H1 (cell line): ENCODE data around the gene LSM4. TPM values are rescaled to one million over a fixed set of nuclear protein-coding genes. Genes with fewer than 3 reads are reported as not detected.

Experiments used
- CTCF ChIA-PET: fragments of 300-600 bp; sonication (Branson Sonifier 250); formaldehyde crosslinking; loops from one replicate; lab custom pipeline; 2021; ENCODE audit not compliant: partially characterized antibody; lab: Charles Lee
- POLR2A ChIA-PET: fragments of 300-600 bp; sonication (Branson Sonifier 250); formaldehyde crosslinking; loops from one replicate; lab custom pipeline; 2021; ENCODE audit warnings: inconsistent platforms; ENCODE audit not compliant: partially characterized antibody; lab: Charles Lee
- DNase-seq, 2 experiments: peaks; one replicate each; pipeline versions ENCODE4 v3.0.0 to v3.0.0-alpha.2; 2010 to 2022; ENCODE audit warnings: low spot score in 2 of 2, low read depth in 1 of 2, mixed read lengths in 1 of 2
- FAIRE-seq: peaks from 2 replicates; lab custom pipeline; 2011; peaks lifted over from hg19 to GRCh38; lab: Jason Lieb, UNC
- H2AFZ ChIP-seq: 2 replicates; pipeline ENCODE4 v1.8.1; 2012; ENCODE audit warnings: low read length, inconsistent platforms
- H2AK5ac ChIP-seq: 2 replicates; pipeline ENCODE4 v1.6.1; 2013; ENCODE audit warnings: low read depth, low read length
- H2BK120ac ChIP-seq: replicated peaks from 2 replicates; pipeline ENCODE3; 2013; ENCODE audit warnings: low read depth, low read length, inconsistent platforms
- H2BK12ac ChIP-seq: 2 replicates; pipeline ENCODE4 v1.6.1; 2013; ENCODE audit warnings: low read depth, low read length
- H2BK15ac ChIP-seq: 2 replicates; pipeline ENCODE4 v1.6.1; 2013; ENCODE audit warnings: low read length
- H2BK20ac ChIP-seq: 2 replicates; pipeline ENCODE4 v1.6.1; 2013; ENCODE audit warnings: low read length
- H2BK5ac ChIP-seq: 2 replicates; pipeline ENCODE4 v1.6.1; 2013; ENCODE audit warnings: low read depth, low read length
- H3K14ac ChIP-seq: 2 replicates; pipeline ENCODE4 v1.6.1; 2013; ENCODE audit warnings: inconsistent platforms; ENCODE audit not compliant: insufficient read length
- H3K18ac ChIP-seq: 2 replicates; pipeline ENCODE4 v1.6.1; 2013; ENCODE audit warnings: low read length; ENCODE audit errors: extremely low read depth
- H3K23ac ChIP-seq: 2 replicates; pipeline ENCODE4 v1.6.1; 2013; ENCODE audit warnings: inconsistent platforms; ENCODE audit not compliant: insufficient read length
- H3K23me2 ChIP-seq: 2 replicates; pipeline ENCODE4 v1.6.1; 2013; ENCODE audit warnings: low read depth, low read length
- H3K27ac ChIP-seq: 2 replicates; pipeline ENCODE4 v1.6.1; 2011; ENCODE audit warnings: low read depth, low read length, inconsistent platforms
- H3K27me3 ChIP-seq, 4 experiments: replicated peaks in 1 of 4; 1 replicate in 1 of 4; 2 replicates in 3 of 4; pipeline versions ENCODE4 v1.6.1 to v1.8.1; 2011 to 2013; ENCODE audit warnings: low read length in 3 of 4, mild to moderate bottlenecking in 3 of 4, inconsistent platforms in 2 of 4, mixed read lengths in 2 of 4, moderate library complexity in 1 of 4; ENCODE audit not compliant: control insufficient read depth in 3 of 4, insufficient read depth in 3 of 4; ENCODE audit errors: extremely low read depth in 1 of 4
- H3K36me3 ChIP-seq, 4 experiments: 2 replicates each; pipeline versions ENCODE4 v1.6.1 to v1.8.1; 2011 to 2013; ENCODE audit warnings: mild to moderate bottlenecking in 4 of 4, low read length in 3 of 4, moderate library complexity in 2 of 4, control low read depth in 1 of 4, inconsistent platforms in 1 of 4; ENCODE audit not compliant: insufficient read depth in 4 of 4, control insufficient read depth in 2 of 4
- H3K4ac ChIP-seq: replicated peaks from 2 replicates; pipeline ENCODE3; 2013; ENCODE audit warnings: low read length, low read depth, mixed read lengths, inconsistent platforms; ENCODE audit not compliant: insufficient read length
- H3K4me1 ChIP-seq, 4 experiments: replicated peaks in 1 of 4; 1 replicate in 1 of 4; 2 replicates in 3 of 4; pipeline versions ENCODE4 v1.6.1 to v1.8.1; 2011 to 2013; ENCODE audit warnings: low read length in 3 of 4, inconsistent platforms in 2 of 4, mixed read lengths in 1 of 4; ENCODE audit not compliant: insufficient read depth in 4 of 4, control insufficient read depth in 3 of 4
- H3K4me2 ChIP-seq, 2 experiments: 2 replicates each; pipeline versions ENCODE4 v1.6.1 to v1.8.1; 2011 to 2013; ENCODE audit warnings: low read depth in 2 of 2, low read length in 2 of 2, control low read depth in 1 of 2, inconsistent platforms in 1 of 2, mild to moderate bottlenecking in 1 of 2; ENCODE audit not compliant: insufficient read depth in 1 of 2
- H3K4me3 ChIP-seq, 4 experiments: fragments of 200-600, 300-600 bp in 1 of 4; sonication (generic), shearing (Covaris generic), sonication (Bioruptor Twin) in 1 of 4; 2 replicates each; pipeline versions ENCODE4 v1.5.1 to v1.8.1; 2011 to 2016; ENCODE audit warnings: low read length in 4 of 4, low read depth in 3 of 4, control low read depth in 2 of 4, inconsistent platforms in 2 of 4, mild to moderate bottlenecking in 2 of 4, mixed read lengths in 1 of 4, moderate library complexity in 1 of 4; ENCODE audit not compliant: insufficient read depth in 2 of 4; ENCODE audit errors: extremely low read depth in 1 of 4
- H3K56ac ChIP-seq: replicated peaks from 2 replicates; pipeline ENCODE3; 2013; ENCODE audit warnings: low read depth, mild to moderate bottlenecking, mixed read lengths, low read length, inconsistent platforms; ENCODE audit not compliant: insufficient read length
- H3K79me1 ChIP-seq: 2 replicates; pipeline ENCODE4 v1.6.1; 2013; ENCODE audit warnings: low read depth, low read length, control low read depth
- H3K79me2 ChIP-seq, 2 experiments: 2 replicates each; pipeline versions ENCODE4 v1.6.1 to v1.8.1; 2012 to 2013; ENCODE audit warnings: low read length in 2 of 2, mild to moderate bottlenecking in 2 of 2, inconsistent platforms in 1 of 2; ENCODE audit not compliant: insufficient read depth in 2 of 2, control insufficient read depth in 1 of 2
- H3K9ac ChIP-seq, 4 experiments: replicated peaks in 1 of 4; 1 replicate in 1 of 4; 2 replicates in 3 of 4; pipeline versions ENCODE4 v1.6.1 to v1.8.1; 2011 to 2013; ENCODE audit warnings: low read depth in 3 of 4, low read length in 3 of 4, control low read depth in 2 of 4, mild to moderate bottlenecking in 2 of 4, moderate library complexity in 2 of 4, inconsistent platforms in 1 of 4; ENCODE audit errors: extremely low read depth in 1 of 4
- H3K9me3 ChIP-seq, 2 experiments: 2 replicates each; pipeline versions ENCODE4 v1.6.1 to v1.8.1; 2012 to 2013; ENCODE audit warnings: mild to moderate bottlenecking in 2 of 2, moderate library complexity in 2 of 2, control low read depth in 1 of 2, inconsistent platforms in 1 of 2, low read depth in 1 of 2, low read length in 1 of 2, mixed read lengths in 1 of 2; ENCODE audit not compliant: insufficient read depth in 2 of 2
- H4K20me1 ChIP-seq, 2 experiments: replicated peaks in 1 of 2; 2 replicates each; pipeline versions ENCODE3 to v1.8.1; 2011 to 2013; ENCODE audit warnings: inconsistent platforms in 2 of 2, low read length in 2 of 2, mild to moderate bottlenecking in 1 of 2; ENCODE audit not compliant: insufficient read depth in 2 of 2, control insufficient read depth in 1 of 2
- H4K5ac ChIP-seq: 2 replicates; pipeline ENCODE4 v1.6.1; 2013; ENCODE audit warnings: low read length, low read depth, mixed read lengths, inconsistent platforms; ENCODE audit not compliant: insufficient read length
- H4K8ac ChIP-seq: 2 replicates; pipeline ENCODE4 v1.8.0; 2013; ENCODE audit warnings: mild to moderate bottlenecking, moderate library complexity, low read length, inconsistent platforms; ENCODE audit not compliant: insufficient read depth; ENCODE audit errors: extremely low read depth
- H4K91ac ChIP-seq: replicated peaks from 2 replicates; pipeline ENCODE3; 2013; ENCODE audit warnings: low read length, mixed read lengths, inconsistent platforms; ENCODE audit not compliant: insufficient read length
- ASH2L ChIP-seq: fragments of 200-600, 300-600 bp; sonication (generic); IDR thresholded peaks from one replicate; pipeline ENCODE4 v1.7.1; 2017; ENCODE audit warnings: low read length
- ATF2 ChIP-seq: IDR thresholded peaks from 2 replicates; pipeline ENCODE4 v1.6.1; 2012; ENCODE audit warnings: low read length, inconsistent platforms
- CEBPB ChIP-seq: IDR thresholded peaks from 2 replicates; pipeline ENCODE4 v1.6.1; 2012; ENCODE audit warnings: low read depth, low read length
- CREB1 ChIP-seq: IDR thresholded peaks from 2 replicates; pipeline ENCODE4 v1.6.1; 2012; ENCODE audit warnings: inconsistent platforms
- FOSL1 ChIP-seq: IDR thresholded peaks from 2 replicates; pipeline ENCODE4 v1.6.1; 2011; ENCODE audit warnings: mild to moderate bottlenecking, low read depth, low read length, moderate library complexity; ENCODE audit not compliant: insufficient read depth
- GTF2F1 ChIP-seq: IDR thresholded peaks from 2 replicates; pipeline ENCODE4 v1.6.1; 2012; ENCODE audit warnings: low read depth, low read length, improper control_type of control experiment, borderline replicate concordance
- RBBP5 ChIP-seq: IDR thresholded peaks from 2 replicates; pipeline ENCODE4 v1.7.1; 2012; ENCODE audit warnings: low read depth, mild to moderate bottlenecking, inconsistent platforms, low read length, moderate library complexity, borderline replicate concordance
- SIN3A ChIP-seq, 2 experiments: IDR thresholded peaks in 1 of 2; conservative IDR thresholded peaks in 1 of 2; 2 replicates each; pipeline ENCODE4 v1.6.1; 2011 to 2012; ENCODE audit warnings: low read length in 2 of 2, improper control_type of control experiment in 1 of 2, low read depth in 1 of 2, mild to moderate bottlenecking in 1 of 2
- SP1 ChIP-seq: IDR thresholded peaks from 2 replicates; pipeline ENCODE4 v1.6.1; 2011; ENCODE audit warnings: low read depth, low read length
- USF2 ChIP-seq: IDR thresholded peaks from 2 replicates; pipeline ENCODE4 v1.6.1; 2011; ENCODE audit warnings: low read length, improper control_type of control experiment
- WGBS, 2 experiments: shearing (Covaris generic) in 1 of 2; methylation state at CpG; one replicate each; pipeline versions ENCODE4 v1.1.6 to v1.1.7; 2013 to 2015; ENCODE audit warnings: low lambda C conversion rate in 2 of 2, mixed read lengths in 2 of 2, inconsistent platforms in 1 of 2, low coverage in 1 of 2, missing lambda C conversion rate in 1 of 2; ENCODE audit not compliant: insufficient replicate concordance in 2 of 2, insufficient coverage in 1 of 2, insufficient read length in 1 of 2; ENCODE audit errors: extremely low coverage in 1 of 2, missing lambda C conversion rate in 1 of 2; 5-methylcytosine and 5-hydroxymethylcytosine counted together
- polyA plus RNA-seq, 7 experiments: library from polyadenylated mRNA; depleted of rRNA in 3 of 7; stranded (reverse) in 5 of 7; unstranded in 2 of 7; fragments of >200 nt in 5 of 7; fragments of 200-250 nt in 2 of 7; gene quantifications; 1 replicate in 5 of 7; 2 replicates in 1 of 7; 4 replicates in 1 of 7; pipeline versions ENCODE4 v1.2.1 to v1.2.3, GENCODE V29; 2011 to 2013; ENCODE audit warnings: missing spikeins in 2 of 7, mixed read lengths in 2 of 7
- total RNA-seq: library from RNA; stranded (reverse); fragmentation: NEBNext Ultra II Directional; extraction: Animal tissue kit (Norgen Biotek cat#: 25700); gene quantifications from 2 replicates; pipeline ENCODE4 v1.2.1, GENCODE V29; 2021

The LSM4 gene
- total and polyA plus RNA-seq, 2 of the 8 experiments (the other 6 are each of a cell fraction or from before 2014, with no cell fraction given), result 302 to 319 TPM

GRCh38 chr19:18319591-18320135 lies 3.2 kb downstream of the LSM4 start:
- peaks cover 6 to 20% of the 10 kb centered on the region in 2 experiments for H4K20me1 ChIP-seq
- peaks cover 18% of the 10 kb centered on the region for H3K79me1 ChIP-seq
- peaks cover 6 to 9% (median 7%) of the 10 kb centered on the region in 4 experiments for H3K4me1 ChIP-seq
- DNase-seq (no peak), FAIRE-seq (no peak)
- peaks cover 0 to 18% (median 0%) of the 10 kb centered on the region in 4 experiments; a peak in 2 of 8 replicates for H3K36me3 ChIP-seq
- no peak overlapping the region for H3K23ac ChIP-seq
- H3K4me3 ChIP-seq, result no peak overlapping the region
- no peak overlapping the region for H2AFZ ChIP-seq
- no peak overlapping the region for H2BK20ac ChIP-seq
- H2BK15ac ChIP-seq, result no peak overlapping the region
- H2AK5ac ChIP-seq, result 0 out of 2 replicates have a peak overlapping the region, but pooled peaks have one; percentile 19
- no peak overlapping the region; a peak in 1 of 7 replicates for H3K9ac ChIP-seq
- H3K23me2 ChIP-seq, result no peaks in the 10 kb centered on the region
- H2BK120ac ChIP-seq, result no peak overlapping the region
- H2BK12ac ChIP-seq, result no peak overlapping the region
- no peak overlapping the region for H3K18ac ChIP-seq
- H2BK5ac ChIP-seq, result peak overlapping the region; percentile 71; the same call in 1 of the 2 replicates
- H3K4ac ChIP-seq, result no peak overlapping the region
- ChIA-PET POLR2A (interaction anchor here (1.0 to 13.8 kb wide), 4 partner anchors 8 to 40 kb away, joined by 3 to 200 read pairs (median 18); partner anchors contain the start of gene JUND), CTCF (interaction anchor here (0.7 to 13.7 kb wide), 8 partner anchors 12 to 211 kb away, joined by 3 to 242 read pairs (median 14); partner anchors contain the start of genes IQCN and JUND)
- H3K9me3 ChIP-seq, result no peaks in the 10 kb centered on the region
- peaks cover 20 to 45% of the 10 kb centered on the region in 2 experiments for H3K79me2 ChIP-seq
- no peak overlapping the region for H4K8ac ChIP-seq
- H4K91ac ChIP-seq, result no peak overlapping the region
- no peak overlapping the region for H3K4me2 ChIP-seq
- 93% methylated on average over 7 of the region's 7 CpGs; no CpG with 5 or more reads in 1 of the 2 experiments for WGBS, 2 experiments
- no peak overlapping the region for H3K56ac ChIP-seq
- no peak overlapping the region for H3K14ac ChIP-seq
- no peak overlapping the region for H4K5ac ChIP-seq
- no peak overlapping the region for H3K27ac ChIP-seq
- H3K27me3 ChIP-seq, result no peaks in the 10 kb centered on the region
- no peak for TF ChIP-seq SIN3A (conservative IDR thresholded peaks at IDR 0.05 in 1 of 2, IDR thresholded peaks at IDR 0.05 in 1 of 2; ENCODE audit: low read depth in 1 of 2, low read length in 2 of 2)
- TF ChIP-seq ASH2L, result no peak
- TF ChIP-seq USF2, result no peak
- no peak for TF ChIP-seq ATF2
- TF ChIP-seq CEBPB, result no peak
- no peak for TF ChIP-seq CREB1
- TF ChIP-seq GTF2F1, result no peak
- TF ChIP-seq RBBP5, result no peak
- TF ChIP-seq FOSL1, result no peak
- no peak for TF ChIP-seq SP1
